RWPE1 (cell line): Measurements from ENCODE around the gene SLCO6A1.

Experiments
- CTCF ChIA-PET: fragments of 350-600 bp; sonication (Branson Sonifier 250); formaldehyde crosslinking; extraction: SDS; loops from one replicate; lab custom pipeline; 2021; lab: Yijun Ruan, JAX
- POLR2A ChIA-PET: fragments of 400-600 bp; formaldehyde crosslinking; extraction: SDS; loops from one replicate; lab custom pipeline; 2020; ENCODE audit warnings: antibody characterized with exemption; ENCODE audit not compliant: low non-redundant PET; lab: Yijun Ruan, JAX
- DNase-seq: peaks from one replicate; pipeline ENCODE4 v3.0.0; 2012; ENCODE audit warnings: low spot score
- H3K27ac ChIP-seq: fragments of 450-650 bp; 2 replicates; pipeline ENCODE4 v1.5.1; 2017
- CTCF ChIP-seq: fragments of 450-650 bp; conservative IDR thresholded peaks from 2 replicates; pipeline ENCODE4 v1.5.1; 2017; ENCODE audit warnings: low read depth, mild to moderate bottlenecking

The SLCO6A1 gene

GRCh38 chr5:102481054-102481715, 17.6 kb downstream of the SLCO6A1 start:
- no peak for TF ChIP-seq CTCF
- no peak overlapping the region for H3K27ac ChIP-seq
- ChIA-PET CTCF (no interaction called here), POLR2A (no interaction called here)
- DNase-seq: no peak

GRCh38 chr5:102453716-102454115, 45.1 kb downstream of the SLCO6A1 start:
- no peak for DNase-seq
- ChIA-PET POLR2A (no interaction called here), CTCF (interaction anchor here (0.5 to 0.6 kb wide), 2 partner anchors 424 to 671 kb away, joined by 3 read pairs; no protein-coding TSS in a partner anchor)
- no peak overlapping the region for H3K27ac ChIP-seq
- TF ChIP-seq CTCF: no peak

- DNase-seq: no peak
- POLR2A ChIA-PET: no interaction called here
- TF ChIP-seq CTCF: no peak
- no peak overlapping the region for H3K27ac ChIP-seq
- CTCF ChIA-PET: interaction anchor here (0.6 kb wide), 2 partner anchors 69 to 1136 kb away, joined by 3 to 11 read pairs; no protein-coding TSS in a partner anchor
These were observed 47.7 kb downstream of the SLCO6A1 start for GRCh38 chr5:102451082-102451481.

- no peak for DNase-seq
- TF ChIP-seq CTCF: no peak; the same call in 1 of the 2 replicates
- H3K27ac ChIP-seq: no peak overlapping the region
- CTCF ChIA-PET: interaction anchor here (0.6 kb wide), 1 partner anchor 1137 kb away, joined by 11 read pairs; no protein-coding TSS in a partner anchor
- POLR2A ChIA-PET: no interaction called here
These were observed 48.3 kb downstream of the SLCO6A1 start for GRCh38 chr5:102450313-102450990.

- POLR2A ChIA-PET: no interaction called here
- H3K27ac ChIP-seq: no peak overlapping the region
- no peak for DNase-seq
- no peak for TF ChIP-seq CTCF
- CTCF ChIA-PET: no interaction called here
These were observed 65.3 kb downstream of the SLCO6A1 start for GRCh38 chr5:102433473-102433872.

- ChIA-PET POLR2A (no interaction called here), CTCF (no interaction called here)
- no peak for DNase-seq
- H3K27ac ChIP-seq: no peak overlapping the region
- no peak for TF ChIP-seq CTCF
These were observed 77.2 kb downstream of the SLCO6A1 start for GRCh38 chr5:102421647-102422046.
